NCI-H128 (cell line): Measurements from ENCODE around the gene APC2.

Experiments used
- DNase-seq: peaks from one replicate; lab custom pipeline; 2025; ENCODE audit not compliant: unreplicated experiment; lab: John Stamatoyannopoulos, UW

APC2 gene

DNA sequence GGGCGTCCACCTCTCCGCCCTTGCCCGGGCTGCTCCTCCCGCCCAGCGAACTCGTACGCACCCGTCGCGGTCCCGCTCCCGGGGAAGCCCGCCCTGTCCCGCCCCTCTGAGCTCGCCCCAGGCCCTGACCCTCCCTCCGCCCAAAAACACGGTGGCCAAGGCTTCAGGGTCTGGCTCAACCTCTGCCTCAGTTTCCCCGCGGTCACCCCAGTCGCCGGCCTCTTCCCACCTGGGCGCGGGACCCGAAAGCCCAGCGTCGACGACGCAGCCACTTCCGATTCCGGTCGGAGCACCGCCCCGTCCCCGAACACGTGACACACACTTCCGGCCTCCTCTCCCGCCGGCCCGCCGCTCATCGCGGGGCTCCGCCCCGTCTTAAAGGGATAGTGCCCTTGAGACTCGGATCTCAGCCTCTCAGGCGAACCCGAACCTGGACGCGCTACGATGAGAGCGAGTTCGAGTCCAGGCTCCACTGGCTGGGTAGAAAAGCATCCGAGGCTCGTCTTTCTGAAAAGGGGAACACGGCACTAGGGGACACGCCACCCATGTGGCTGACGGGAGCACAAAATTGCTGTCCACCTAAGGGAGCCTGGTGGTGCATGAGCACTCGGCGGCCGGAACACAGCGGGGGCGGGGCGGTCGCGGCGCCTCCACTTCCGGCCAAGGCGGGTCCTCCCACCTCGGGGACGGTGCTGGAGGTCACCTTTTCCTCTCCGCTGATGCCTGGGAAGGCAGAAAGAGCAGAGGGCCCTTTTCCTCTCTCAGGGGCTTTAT, 29.2 kb downstream of the APC2 start, which contains the start of gene C19orf25:
Gene C19orf25, minus strand, starts transcription at position 282 of the 774 bp plus-strand sequence. CDS start 312 bp downstream, outside the sequence.
- peak; percentile 83 for DNase-seq

DNA sequence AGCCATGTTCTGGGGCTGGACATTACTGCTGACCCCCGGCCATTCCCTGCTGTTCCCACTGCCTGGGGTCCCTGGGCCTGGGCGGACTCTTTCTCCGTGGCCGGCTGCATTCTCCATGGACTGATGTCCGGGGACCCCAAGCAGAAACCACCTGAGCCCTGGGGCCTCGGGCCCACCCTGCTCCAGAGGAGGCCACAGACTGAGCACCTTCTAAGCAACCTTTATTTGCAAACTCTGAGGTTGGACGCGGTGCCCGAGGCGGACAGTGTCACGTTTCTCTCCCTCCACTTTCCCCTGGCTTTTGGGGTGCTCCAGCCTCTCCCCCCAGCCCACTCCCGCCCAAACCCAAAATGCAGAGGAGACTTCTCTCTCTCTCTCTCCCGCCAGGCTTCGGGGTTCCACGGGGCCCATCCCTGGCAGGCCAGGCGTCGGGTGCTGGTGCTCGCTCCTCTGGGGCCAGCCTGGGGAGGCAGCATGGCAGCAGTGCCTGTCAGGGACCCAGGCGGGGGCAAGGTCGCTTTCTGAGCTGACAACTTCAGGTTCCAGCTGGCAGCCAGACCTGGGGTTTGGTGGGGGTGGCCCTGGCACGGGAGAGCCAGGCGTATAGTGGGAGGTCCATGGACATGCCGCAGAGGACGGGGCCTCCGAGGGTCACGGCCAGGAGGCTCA, 31.4 kb downstream of the APC2 start:
- no peak for DNase-seq

GRCh38 chr19:1481893-1482360, 32.0 kb downstream of the APC2 start:
- DNase-seq, result no peak

- DNase-seq, result no peak
These were observed 32.6 kb downstream of the APC2 start for GRCh38 chr19:1482361-1483130.

DNA sequence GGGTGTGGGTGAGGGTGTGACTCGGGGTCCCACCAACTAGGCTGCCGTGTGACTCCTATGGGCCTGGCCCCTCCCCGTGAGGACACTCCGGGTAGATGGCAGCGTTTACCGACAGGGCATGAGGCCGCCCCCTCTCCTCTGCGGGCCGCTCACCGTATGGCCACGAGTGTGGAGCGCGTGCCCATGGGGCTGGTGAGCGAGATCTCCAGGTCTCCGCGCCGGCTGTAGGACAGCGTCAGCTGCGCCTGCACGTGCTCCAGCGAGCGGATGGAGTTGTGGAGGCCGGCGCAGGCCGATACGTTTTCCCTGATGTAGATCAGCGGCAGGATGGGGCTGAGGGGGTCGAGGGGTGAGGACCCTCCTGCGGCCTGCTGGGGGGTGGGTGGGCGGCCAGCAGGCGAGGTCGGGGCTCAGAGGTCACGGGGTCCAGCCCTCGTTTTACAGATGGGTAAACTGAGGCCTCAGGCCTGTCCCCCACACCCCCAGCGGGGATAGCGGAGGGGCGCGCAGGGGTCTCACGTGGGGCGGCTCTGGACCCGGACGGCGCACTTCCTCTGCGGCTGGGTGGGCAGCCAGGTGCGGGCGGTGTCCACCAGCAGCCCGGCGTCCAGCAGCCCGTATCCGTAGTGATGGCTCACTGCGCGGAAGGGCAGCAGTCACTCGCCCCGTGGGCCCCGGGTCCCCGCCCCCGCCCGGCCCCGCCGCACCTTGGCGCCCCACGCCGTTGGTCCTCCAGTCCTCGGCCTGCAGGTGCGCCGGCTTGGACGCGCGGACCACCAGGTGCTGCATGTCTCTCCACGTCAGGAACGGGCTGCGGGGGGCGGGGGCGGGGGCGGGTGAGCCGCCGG, 33.4 kb downstream of the APC2 start:
- no peak for DNase-seq

DNA sequence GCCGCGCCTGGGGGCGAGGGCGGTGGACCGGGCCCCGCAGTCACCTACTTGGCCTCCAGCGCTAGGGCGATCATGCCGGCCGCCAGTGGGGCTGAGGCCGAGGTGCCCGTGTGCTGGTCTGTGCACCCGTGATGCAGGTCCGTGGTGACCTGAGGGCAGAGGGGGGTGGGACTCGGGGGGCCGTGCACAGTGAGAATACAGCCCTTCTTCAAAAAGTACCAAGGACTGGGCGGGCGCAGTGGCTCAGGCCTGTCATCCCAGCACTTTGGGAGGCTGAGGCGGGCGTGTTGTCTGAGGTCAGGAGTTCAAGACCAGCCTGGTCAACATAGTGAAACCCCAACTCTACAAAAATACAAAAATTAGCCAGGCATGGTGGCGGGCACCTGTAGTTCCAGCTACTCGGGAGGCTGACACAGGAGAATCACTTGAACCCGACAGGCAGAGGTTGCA, 34.1 kb downstream of the APC2 start:
- DNase-seq, result no peak

DNA sequence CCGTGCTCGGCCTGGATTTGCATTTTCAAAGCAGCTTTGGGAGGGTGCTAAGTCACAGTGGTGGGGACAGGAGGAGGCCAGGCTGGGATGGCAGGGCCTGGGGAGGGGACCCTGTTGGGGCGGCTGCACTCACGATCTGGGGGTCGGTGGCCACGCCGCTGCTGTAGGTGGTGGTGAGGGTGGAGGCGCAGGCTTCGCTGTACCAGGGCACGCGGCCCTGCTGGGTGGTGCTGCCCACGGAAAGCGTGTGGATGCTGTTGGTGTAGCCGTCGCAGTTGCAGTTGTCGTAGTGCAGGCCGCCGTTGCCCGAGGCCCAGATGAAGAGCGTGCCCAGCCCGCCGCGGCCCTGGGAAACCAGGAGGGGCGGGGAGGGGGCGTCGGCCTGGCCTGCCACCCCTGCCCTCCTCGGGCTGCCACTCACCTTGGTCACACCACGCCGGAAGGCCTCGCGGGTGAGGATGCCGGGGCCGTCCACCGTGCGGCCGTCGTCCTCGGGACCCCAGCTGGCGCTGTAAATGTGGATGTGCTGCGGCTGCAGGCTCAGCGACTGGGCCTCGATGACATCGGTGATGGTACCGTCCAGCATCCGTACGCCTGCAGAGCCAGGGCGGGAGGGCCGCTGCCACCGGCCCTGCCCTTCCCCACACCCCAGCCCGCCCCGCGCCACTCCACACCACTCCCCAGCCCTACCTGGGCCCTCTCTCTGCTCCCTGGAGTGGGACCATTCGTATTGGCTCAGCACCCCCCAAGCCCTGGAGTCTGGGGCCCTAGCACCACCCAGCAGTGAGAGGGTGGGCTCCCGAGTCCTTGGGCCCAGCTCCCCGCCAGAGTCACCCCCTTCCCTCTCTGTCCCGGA, 37.0 kb downstream of the APC2 start:
- DNase-seq, result no peak

- DNase-seq, result no peak
These were observed 37.8 kb downstream of the APC2 start for GRCh38 chr19:1487576-1488281.

DNA sequence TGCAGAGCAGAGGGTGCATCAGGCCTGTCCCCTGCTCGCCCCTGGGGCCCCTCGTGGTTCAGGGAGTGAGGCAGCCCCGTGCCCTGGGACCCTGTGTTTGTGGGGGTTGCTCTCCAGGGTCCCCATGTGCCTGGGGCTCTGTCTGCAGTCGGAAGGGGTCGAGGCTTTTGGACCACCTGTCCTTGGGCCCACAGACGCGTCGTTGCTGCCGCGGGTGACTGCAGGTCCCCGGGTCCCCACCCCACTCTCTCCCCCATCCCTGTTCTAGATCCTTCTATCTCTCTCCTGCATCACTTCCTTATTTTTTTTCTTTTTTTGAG, 38.3 kb downstream of the APC2 start:
- DNase-seq, result no peak

DNA sequence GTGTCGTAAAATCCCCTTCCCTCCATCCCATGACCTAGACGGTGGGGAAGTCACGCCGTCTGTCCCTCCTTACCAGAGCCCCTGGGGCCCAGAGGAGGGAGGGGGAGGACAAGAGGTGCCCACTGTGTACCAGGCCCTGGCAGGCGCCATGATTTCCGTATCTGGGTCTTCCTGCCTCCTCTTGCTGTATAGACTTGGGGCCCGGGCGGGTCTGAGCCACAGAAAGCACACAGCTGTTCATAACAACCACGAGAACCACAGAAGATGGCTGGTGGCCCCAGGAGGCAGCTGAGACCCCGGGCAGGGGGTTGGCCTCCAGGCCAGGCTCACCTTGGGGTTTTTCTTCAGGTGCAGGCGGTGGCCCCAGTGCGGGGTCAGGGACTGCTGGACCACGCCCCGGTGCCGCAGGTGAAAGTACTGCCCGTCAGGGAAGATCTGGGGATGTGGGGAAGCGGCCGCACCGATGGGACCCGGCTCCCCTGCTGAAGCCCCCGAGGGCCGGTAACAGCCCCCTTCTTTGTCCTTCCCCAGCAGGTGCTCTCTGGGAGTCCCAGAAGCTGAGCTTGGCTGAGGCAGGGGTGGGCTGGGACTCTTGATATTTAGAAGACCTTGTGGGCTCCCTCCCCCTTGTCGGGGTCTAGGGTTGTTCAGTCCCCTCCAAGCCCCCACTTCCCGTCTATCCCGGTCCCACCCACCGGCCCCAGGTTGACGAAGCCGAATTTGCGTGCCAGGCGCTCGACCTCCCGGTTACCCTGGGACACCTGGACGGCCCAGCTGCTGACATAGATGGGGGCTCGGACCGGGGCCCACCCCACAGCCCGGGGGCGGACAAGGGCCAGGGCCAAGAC, 39.8 kb downstream of the APC2 start:
- no peak for DNase-seq

DNA sequence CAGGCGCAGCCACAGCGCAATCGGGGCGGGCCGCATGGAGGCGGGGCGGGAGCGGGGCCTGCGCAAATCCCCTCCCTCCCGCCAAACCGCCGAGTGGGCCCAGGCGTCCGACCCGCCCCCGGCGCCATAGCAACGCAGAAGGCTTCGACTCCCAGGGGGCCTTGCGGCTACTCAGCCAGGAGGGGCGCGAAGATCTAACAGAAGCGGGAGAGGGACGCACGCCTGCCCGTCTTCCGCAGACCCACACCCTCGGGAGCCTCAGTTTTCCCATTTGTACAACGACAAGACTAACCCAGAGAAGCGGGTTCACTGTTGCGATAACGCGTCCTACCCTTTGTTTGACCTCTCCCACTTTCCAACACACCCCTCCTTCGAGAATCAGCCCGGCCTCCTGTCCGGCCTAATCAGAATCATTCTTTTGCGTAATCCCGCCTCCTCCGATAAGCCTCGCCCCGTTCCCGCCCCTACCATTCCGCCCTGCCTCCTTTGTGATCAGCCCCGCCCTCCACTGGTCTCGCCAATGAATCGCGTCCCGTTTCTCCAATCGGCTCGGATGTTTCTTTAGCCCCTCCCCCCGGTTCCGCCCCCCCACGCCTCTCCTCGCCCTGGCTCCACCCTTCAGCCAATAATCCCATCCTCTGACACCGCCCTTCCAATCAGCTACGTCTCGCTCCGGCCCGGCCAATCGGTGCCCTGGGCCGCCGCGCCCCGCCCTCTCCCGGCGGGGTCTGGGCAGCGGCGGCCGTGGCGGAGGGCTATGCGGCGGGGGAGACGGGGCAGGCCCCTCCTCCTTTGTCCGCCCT, 40.6 kb downstream of the APC2 start, which contains the start of gene PCSK4:
Gene PCSK4, minus strand, starts transcription at position 40 of the 803 bp plus-strand sequence. Its CDS starts 4 bp downstream, at position 36.
- peak; percentile 94 for DNase-seq

GRCh38 chr19:1491114-1491848, 41.4 kb downstream of the APC2 start, which contains the start of gene REEP6:
REEP6 (plus strand) TSS chr19:1491181; CDS start chr19:1491270, 89 bp downstream.
- DNase-seq, result no peak

GRCh38 chr19:1491849-1492170, 41.9 kb downstream of the APC2 start:
- DNase-seq, result no peak

DNA sequence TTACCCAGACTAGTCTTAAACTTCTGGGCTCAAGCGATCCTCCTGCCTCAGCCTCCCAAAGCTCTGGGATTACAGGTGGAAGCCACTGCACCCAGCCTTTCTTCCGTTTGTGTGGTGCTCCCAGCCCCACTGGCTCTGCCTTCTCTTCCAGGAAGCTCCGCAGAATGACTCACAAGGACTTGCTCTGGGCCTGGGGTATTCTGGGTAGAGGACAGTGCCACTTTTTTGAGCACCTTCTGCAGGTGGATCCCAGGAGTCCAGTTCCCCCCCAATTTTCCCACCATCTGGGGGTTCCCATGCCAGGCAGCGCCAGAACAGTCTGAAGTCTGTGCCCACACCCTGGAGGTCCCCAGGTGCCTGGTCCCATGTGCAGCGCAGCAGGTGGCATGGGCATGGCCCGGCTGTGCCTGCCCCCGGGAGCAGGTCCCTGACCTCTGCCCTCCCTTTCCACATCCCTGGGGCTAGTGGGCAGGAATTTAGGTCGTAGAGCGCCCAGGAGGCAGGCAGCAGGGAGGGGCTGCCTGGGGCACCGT, 42.6 kb downstream of the APC2 start:
- no peak for DNase-seq

DNA sequence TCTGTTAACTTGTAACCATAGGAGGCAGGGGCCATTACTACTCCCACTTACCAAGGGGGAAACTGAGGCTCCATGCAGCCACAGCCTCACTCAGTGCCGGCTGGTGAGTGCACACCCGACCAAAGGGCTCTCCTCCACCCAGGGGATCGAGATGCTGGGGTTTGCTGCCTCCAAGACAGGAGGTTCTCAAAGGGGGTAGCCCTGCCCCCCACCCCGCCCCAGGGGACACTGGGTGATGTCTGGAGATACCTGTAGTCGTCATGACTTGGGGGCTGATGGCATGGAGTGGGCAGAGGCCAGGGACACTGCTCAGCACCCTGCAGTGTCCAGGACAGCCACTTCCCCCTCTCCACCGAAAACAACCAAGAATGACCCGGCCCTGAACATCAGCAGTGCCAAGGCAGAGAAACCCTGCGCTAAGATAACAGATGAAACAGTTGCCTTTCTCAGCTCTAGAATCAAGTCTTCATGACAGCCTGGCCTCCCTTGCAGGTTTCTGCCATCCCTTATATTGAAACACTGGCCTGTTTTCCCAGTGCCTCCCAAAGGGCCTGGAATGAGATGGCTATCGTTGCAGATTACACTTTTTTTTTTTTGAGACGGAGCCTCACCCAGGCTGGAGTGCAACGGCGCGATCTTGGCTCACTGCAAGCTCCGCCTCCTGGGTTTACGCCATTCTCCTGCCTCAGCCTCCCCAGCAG, 44.3 kb downstream of the APC2 start:
- no peak for DNase-seq
